ENCODE data around the gene DARS2.

Gene DARS2

GRCh38 chr1:173888749-173889148, 64.3 kb downstream of the DARS2 start:
- no peak for TF ChIP-seq TAF1 (IDR thresholded peaks at IDR 0.05; ENCODE audit: low read depth)
- no peak for TF ChIP-seq FOXM1 (IDR thresholded peaks at IDR 0.05; ENCODE audit: borderline replicate concordance, low read depth)
- no peak for TF ChIP-seq CEBPB (IDR thresholded peaks at IDR 0.05)
- TF ChIP-seq EP300 (IDR thresholded peaks at IDR 0.05; ENCODE audit: borderline replicate concordance) = no peak
- no peak for TF ChIP-seq CREB1 (IDR thresholded peaks at IDR 0.05; ENCODE audit: low read depth)
- no peak for TF ChIP-seq REST (IDR thresholded peaks at IDR 0.05; ENCODE audit: low read depth)
- no peak for TF ChIP-seq TEAD4 (IDR thresholded peaks at IDR 0.05)
- TF ChIP-seq ZBTB7A (IDR thresholded peaks at IDR 0.05; ENCODE audit: low read depth) = no peak
- no peak for TF ChIP-seq YY1 (IDR thresholded peaks at IDR 0.05; ENCODE audit: low read depth)
- no peak for TF ChIP-seq MAX (IDR thresholded peaks at IDR 0.05)
- TF ChIP-seq RAD21 (IDR thresholded peaks at IDR 0.05; ENCODE audit: low read depth) = no peak
- TF ChIP-seq USF1 (IDR thresholded peaks at IDR 0.05) = no peak
- no peak for TF ChIP-seq TCF12 (IDR thresholded peaks at IDR 0.05; ENCODE audit: low read depth)
- no peak for TF ChIP-seq EGR1 (IDR thresholded peaks at IDR 0.05)
- TF ChIP-seq NFIC (IDR thresholded peaks at IDR 0.05) = no peak

GRCh38 chr1:173889885-173890284, 65.4 kb downstream of the DARS2 start:
- TF ChIP-seq EGR1 (IDR thresholded peaks at IDR 0.05) = no peak
- no peak for TF ChIP-seq RAD21 (IDR thresholded peaks at IDR 0.05; ENCODE audit: low read depth)
- TF ChIP-seq NFIC (IDR thresholded peaks at IDR 0.05) = no peak
- no peak for TF ChIP-seq TAF1 (IDR thresholded peaks at IDR 0.05; ENCODE audit: low read depth)
- TF ChIP-seq TEAD4 (IDR thresholded peaks at IDR 0.05) = no peak
- TF ChIP-seq REST (IDR thresholded peaks at IDR 0.05; ENCODE audit: low read depth) = no peak
- no peak for TF ChIP-seq CEBPB (IDR thresholded peaks at IDR 0.05)
- TF ChIP-seq FOXM1 (IDR thresholded peaks at IDR 0.05; ENCODE audit: borderline replicate concordance, low read depth) = no peak
- no peak for TF ChIP-seq TCF12 (IDR thresholded peaks at IDR 0.05; ENCODE audit: low read depth)

GRCh38 chr1:173893611-173894010, 69.1 kb downstream of the DARS2 start:
- TF ChIP-seq EP300 (IDR thresholded peaks at IDR 0.05; ENCODE audit: borderline replicate concordance) = no peak
- no peak for TF ChIP-seq CREB1 (IDR thresholded peaks at IDR 0.05; ENCODE audit: low read depth)
- TF ChIP-seq TAF1 (IDR thresholded peaks at IDR 0.05; ENCODE audit: low read depth) = no peak
- TF ChIP-seq MAX (IDR thresholded peaks at IDR 0.05) = no peak
- no peak for TF ChIP-seq USF1 (IDR thresholded peaks at IDR 0.05)
- TF ChIP-seq EGR1 (IDR thresholded peaks at IDR 0.05) = no peak

- TF ChIP-seq CEBPB (IDR thresholded peaks at IDR 0.05) (no peak), USF1 (IDR thresholded peaks at IDR 0.05) (no peak), RAD21 (IDR thresholded peaks at IDR 0.05; ENCODE audit: low read depth) (no peak), TCF12 (IDR thresholded peaks at IDR 0.05; ENCODE audit: low read depth) (no peak), ZBTB7A (IDR thresholded peaks at IDR 0.05; ENCODE audit: low read depth) (no peak), NFIC (IDR thresholded peaks at IDR 0.05) (no peak), TAF1 (IDR thresholded peaks at IDR 0.05; ENCODE audit: low read depth) (no peak), EP300 (IDR thresholded peaks at IDR 0.05; ENCODE audit: borderline replicate concordance) (no peak), EGR1 (IDR thresholded peaks at IDR 0.05) (no peak), TEAD4 (IDR thresholded peaks at IDR 0.05) (no peak), MAX (IDR thresholded peaks at IDR 0.05) (no peak), YY1 (IDR thresholded peaks at IDR 0.05; ENCODE audit: low read depth) (no peak), REST (IDR thresholded peaks at IDR 0.05; ENCODE audit: low read depth) (no peak)
Observed at GRCh38 chr1:173894189-173894588, 69.7 kb downstream of the DARS2 start.

Data from Ishikawa (cell line).